ENCODE results near the gene ACTN1. TPM values are rescaled to one million over a fixed set of nuclear protein-coding genes. Genes with fewer than 3 reads are reported as not detected.

ACTN1 gene
- total and polyA plus RNA-seq, 10 of the 15 experiments (the other 5 are each of a cell fraction or from before 2014, with no cell fraction given): 0.14 to 39.4 (median 2.6) TPM

- no peak for TF ChIP-seq ZBTB33 (IDR thresholded peaks at IDR 0.05)
- TF ChIP-seq ZZZ3 (IDR thresholded peaks at IDR 0.05; ENCODE audit: control insufficient read depth, insufficient read length, low read depth): no peak
- no peak for TF ChIP-seq MLLT1 (IDR thresholded peaks at IDR 0.05)
- TF ChIP-seq EED (IDR thresholded peaks at IDR 0.05; ENCODE audit: low read depth): no peak
- no peak for TF ChIP-seq PAX8 (IDR thresholded peaks at IDR 0.05)
- no peak for TF ChIP-seq FOXM1 (IDR thresholded peaks at IDR 0.05; ENCODE audit: low read depth, low read length)
- TF ChIP-seq NRF1 (conservative IDR thresholded peaks at IDR 0.05; ENCODE audit: low read depth, low read length): no peak
- TF ChIP-seq TBL1XR1 (IDR thresholded peaks at IDR 0.05; ENCODE audit: low read depth, low read length): no peak
- TF ChIP-seq USF2 (IDR thresholded peaks at IDR 0.05; ENCODE audit: borderline replicate concordance, low read depth, low read length): no peak
- TF ChIP-seq NR2C1 (IDR thresholded peaks at IDR 0.05): no peak
- TF ChIP-seq SMAD1 (IDR thresholded peaks at IDR 0.05; ENCODE audit: low read depth, partially characterized antibody): no peak
- TF ChIP-seq ZSCAN29 (IDR thresholded peaks at IDR 0.05): no peak
- no peak for TF ChIP-seq ZNF384 (IDR thresholded peaks at IDR 0.05; ENCODE audit: borderline replicate concordance, low read depth, low read length)
- H3K4me1 ChIP-seq (ENCODE audit: control insufficient read depth, insufficient read depth, low read length): no peaks in the 10 kb centered on the region
- no peak overlapping the region for H3K9ac ChIP-seq (ENCODE audit: control insufficient read depth, insufficient read depth, low read length)
- no peaks in the 10 kb centered on the region for H3K36me3 ChIP-seq (ENCODE audit: control insufficient read depth in 2 of 2, insufficient read depth in 2 of 2, low read length in 1 of 2)
- ChIA-PET POLR2A (interaction anchor here (0.6 kb wide), 2 partner anchors 549 to 934 kb away, joined by 5 to 6 read pairs; no protein-coding TSS in a partner anchor), CTCF (interaction anchor here (0.8 kb wide), 1 partner anchor 10 kb away, joined by 6 read pairs; no protein-coding TSS in a partner anchor), SMC1A (ENCODE audit: uncharacterized antibody, unreplicated experiment) (no interaction called here), RAD21 (ENCODE audit: unreplicated experiment) (no interaction called here)
- H4K20me1 ChIP-seq (ENCODE audit: control insufficient read depth, insufficient read depth): no peaks in the 10 kb centered on the region
- H3K27me3 ChIP-seq (replicated peaks in 1 of 2; ENCODE audit: control insufficient read depth in 2 of 2, insufficient read depth in 2 of 2, low read length in 1 of 2): no peaks in the 10 kb centered on the region
- no peaks in the 10 kb centered on the region; the same call in 2 of the 3 replicates for H3K9me3 ChIP-seq (replicated peaks; ENCODE audit: control insufficient read depth, insufficient read depth, low read length)
- FAIRE-seq: no peak
- no peaks in the 10 kb centered on the region for H3K79me2 ChIP-seq (ENCODE audit: control insufficient read depth, insufficient read depth, low read length)
- WGBS (ENCODE audit: insufficient coverage, insufficient replicate concordance, low lambda C conversion rate, missing lambda C conversion rate): 33% methylated on average over 4 of the region's 4 CpGs
- no TSS peak for BruUV-seq (replicated peaks)
- H3K4me2 ChIP-seq (ENCODE audit: control insufficient read depth, insufficient read depth): no peak overlapping the region
- H2AFZ ChIP-seq (ENCODE audit: control insufficient read depth, low read depth, low read length): no peak overlapping the region
- intact Hi-C loops (cut with micrococcal nuclease; ENCODE audit: unreplicated experiment): no loop called here
- no peak for ATAC-seq
- H3K27ac ChIP-seq (ENCODE audit: control insufficient read depth, insufficient read depth): no peak overlapping the region
- H3K4me3 ChIP-seq: no peak overlapping the region
- in situ Hi-C loops (cut with MboI): no loop called here
- no peak for DNase-seq (ENCODE audit: low read depth, low spot score)
These were observed 46.9 kb downstream of the ACTN1 start for GRCh38 chr14:68932231-68932630.

Data from GM12878 (cell line).